K562 (cell line): ENCODE results near the gene EML5. TPM values are rescaled to one million over a fixed set of nuclear protein-coding genes. Genes with fewer than 3 reads are reported as not detected.

ENCODE experiments used
- BRF1 ChIP-seq: IDR thresholded peaks from 3 replicates; pipeline ENCODE4 v1.6.1; 2011; ENCODE audit warnings: borderline replicate concordance, mild to moderate bottlenecking; ENCODE audit not compliant: insufficient read length; ENCODE audit errors: extremely low read depth
- CCAR2 ChIP-seq: fragments of 200-400 bp; formaldehyde crosslinking; IDR thresholded peaks from 2 replicates; pipeline ENCODE4 v1.6.1; 2017; ENCODE audit warnings: mild to moderate bottlenecking, low read depth, low read length
- CHD4 ChIP-seq: fragments of 200-600 bp; sonication (generic); IDR thresholded peaks from 3 replicates; pipeline ENCODE4 v1.6.1; 2012; ENCODE audit warnings: low read depth, mild to moderate bottlenecking, mixed read lengths, low read length, inconsistent platforms; ENCODE audit not compliant: insufficient read depth, insufficient replicate concordance, poor library complexity, severe bottlenecking
- CREB1 ChIP-seq, 2 experiments: sonication (generic) in 1 of 2; formaldehyde crosslinking in 1 of 2; IDR thresholded peaks; 2 replicates each; pipeline versions ENCODE4 v1.6.1 to v1.8.0; 2012 to 2022; ENCODE audit warnings: inconsistent platforms in 1 of 2, mild to moderate bottlenecking in 1 of 2, missing genetic modification reagents in 1 of 2, moderate library complexity in 1 of 2
- FOXM1 ChIP-seq, 2 experiments: fragments of 450-650 bp in 1 of 2; sonication (generic) in 1 of 2; formaldehyde crosslinking in 1 of 2; IDR thresholded peaks; 2 replicates each; pipeline versions ENCODE4 v1.6.1 to v1.9.0; 2017 to 2022; ENCODE audit warnings: low read depth in 2 of 2, mild to moderate bottlenecking in 2 of 2, missing genetic modification reagents in 1 of 2, moderate library complexity in 1 of 2
- GABPB2 ChIP-seq: fragments of 250-450 bp; sonication (Bioruptor Pico); conservative IDR thresholded peaks from 2 replicates; pipeline ENCODE4 v1.5.1; 2021; ENCODE audit warnings: mild to moderate bottlenecking
- HCFC1 ChIP-seq: IDR thresholded peaks from 2 replicates; pipeline ENCODE4 v1.6.1; 2012; ENCODE audit warnings: low read depth, low read length, improper control_type of control experiment
- HDAC3 ChIP-seq: fragments of 450-650 bp; IDR thresholded peaks from 2 replicates; pipeline ENCODE4 v1.6.1; 2018; ENCODE audit warnings: borderline replicate concordance, mild to moderate bottlenecking, moderate library complexity; ENCODE audit not compliant: partially characterized antibody
- KLF1 ChIP-seq: fragments of 450-650 bp; IDR thresholded peaks from 2 replicates; pipeline ENCODE4 v1.6.1; 2016; ENCODE audit warnings: missing genetic modification characterization, missing compliant biosample characterization
- MEF2D ChIP-seq: conservative IDR thresholded peaks from 2 replicates; pipeline ENCODE4 v1.6.1; 2016; ENCODE audit warnings: low read depth, missing genetic modification characterization, missing compliant biosample characterization
- MTA3 ChIP-seq: fragments of 450-650 bp; formaldehyde crosslinking; IDR thresholded peaks from 2 replicates; pipeline ENCODE4 v1.6.1; 2017; ENCODE audit warnings: mild to moderate bottlenecking, borderline replicate concordance
- POLR2A ChIP-seq: fragments of 450-650 bp; conservative IDR thresholded peaks from 2 replicates; pipeline ENCODE4 v1.6.1; 2016
- POLR2G ChIP-seq: fragments of 200-400 bp; formaldehyde crosslinking; IDR thresholded peaks from 2 replicates; pipeline ENCODE4 v1.6.1; 2017; ENCODE audit warnings: low read depth, mild to moderate bottlenecking, antibody characterized with exemption, low read length, moderate library complexity
- RREB1 ChIP-seq: fragments of 250-450 bp; sonication (Bioruptor Pico); IDR thresholded peaks from 2 replicates; pipeline ENCODE4 v1.4.0; 2020
- SMARCA5 ChIP-seq: fragments of 450-650 bp; IDR thresholded peaks from 2 replicates; pipeline ENCODE4 v1.6.1; 2016
- SMC3 ChIP-seq: conservative IDR thresholded peaks from 2 replicates; pipeline ENCODE4 v1.6.1; 2011; ENCODE audit warnings: low read depth, low read length, improper control_type of control experiment; ENCODE audit not compliant: insufficient read depth
- STAT5A ChIP-seq: IDR thresholded peaks from 2 replicates; pipeline ENCODE4 v1.6.1; 2012; ENCODE audit warnings: low read length, inconsistent platforms, borderline replicate concordance
- ZNF143 ChIP-seq: sonication (generic); formaldehyde crosslinking; IDR thresholded peaks from 2 replicates; pipeline ENCODE4 v1.9.0; 2022; ENCODE audit warnings: mild to moderate bottlenecking, missing genetic modification reagents
- ZNF165 ChIP-seq: fragments of 250-450 bp; sonication (Bioruptor Pico); IDR thresholded peaks from 2 replicates; pipeline ENCODE4 v1.4.0; 2020; ENCODE audit warnings: borderline replicate concordance
- ZNF830 ChIP-seq: fragments of 250-450 bp; sonication (Bioruptor Pico); IDR thresholded peaks from 2 replicates; pipeline ENCODE4 v1.5.0; 2021; ENCODE audit warnings: mild to moderate bottlenecking
- polyA plus RNA-seq, 8 experiments: library from polyadenylated mRNA; depleted of rRNA in 4 of 8; stranded (reverse) in 5 of 8; unstranded in 3 of 8; fragments of >200 nt; fragmentation: Nextera tagmentation in 2 of 8; fragmentation: Illumina TruSeq in 1 of 8; extraction: Ambion mirVana in 2 of 8; extraction: Trizol in 1 of 8; gene quantifications; 2 replicates each; pipeline versions ENCODE4 v1.2.1 to v1.2.3, GENCODE V29; 2011 to 2014; ENCODE audit warnings: inconsistent platforms in 1 of 8, missing spikeins in 1 of 8
- total RNA-seq, 7 experiments: library from RNA; depleted of rRNA in 6 of 7; stranded (reverse); fragments of >200 nt in 6 of 7; fragmentation: Illumina TruSeq in 2 of 7; extraction: Trizol in 2 of 7; gene quantifications; 2 replicates each; pipeline versions ENCODE4 v1.2.1 to v1.2.3, GENCODE V29; 2011 to 2021; ENCODE audit warnings: low replicate concordance in 1 of 7
- TF ChIP-seq, protein P1 (sequence below): sonication (generic); formaldehyde crosslinking; IDR thresholded peaks from 2 replicates; pipeline ENCODE4 v1.8.1; 2023; ENCODE audit warnings: mild to moderate bottlenecking, missing genetic modification reagents

The EML5 gene
- total and polyA plus RNA-seq, 9 of the 15 experiments (the other 6 are each of a cell fraction or from before 2014, with no cell fraction given) = 0.06 to 0.34 (median 0.22) TPM

- TF ChIP-seq CCAR2 (no peak), MEF2D (tag) (no peak), ZNF143 (CRISPR knock-in tag) (no peak), RREB1 (CRISPR knock-in tag) (no peak), BRF1 (no peak), POLR2A (peak; percentile 81), SMC3 (no peak), ZNF830 (no peak), HCFC1 (0 out of 2 replicates have a peak, but pooled peaks have one; percentile 7), CREB1 (IDR thresholded peaks at IDR 0.05) (no peak), CREB1 (CRISPR knock-in tag; IDR thresholded peaks at IDR 0.05) (peak; percentile 64; the same call in 1 of the 2 replicates), MTA3 (0 out of 2 replicates have a peak, but pooled peaks have one; percentile 24), HDAC3 (no peak), ZNF165 (CRISPR knock-in tag) (no peak), CHD4 (no peak), SMARCA5 (no peak), POLR2G (peak; percentile 91), KLF1 (0 out of 2 replicates have a peak, but pooled peaks have one; percentile 40), GABPB2 (CRISPR knock-in tag) (no peak), STAT5A (no peak), FOXM1 (IDR thresholded peaks at IDR 0.05; ENCODE audit: low read depth) (no peak), FOXM1 (CRISPR knock-in tag; IDR thresholded peaks at IDR 0.05; ENCODE audit: low read depth) (no peak)
- TF ChIP-seq, protein P1, sequence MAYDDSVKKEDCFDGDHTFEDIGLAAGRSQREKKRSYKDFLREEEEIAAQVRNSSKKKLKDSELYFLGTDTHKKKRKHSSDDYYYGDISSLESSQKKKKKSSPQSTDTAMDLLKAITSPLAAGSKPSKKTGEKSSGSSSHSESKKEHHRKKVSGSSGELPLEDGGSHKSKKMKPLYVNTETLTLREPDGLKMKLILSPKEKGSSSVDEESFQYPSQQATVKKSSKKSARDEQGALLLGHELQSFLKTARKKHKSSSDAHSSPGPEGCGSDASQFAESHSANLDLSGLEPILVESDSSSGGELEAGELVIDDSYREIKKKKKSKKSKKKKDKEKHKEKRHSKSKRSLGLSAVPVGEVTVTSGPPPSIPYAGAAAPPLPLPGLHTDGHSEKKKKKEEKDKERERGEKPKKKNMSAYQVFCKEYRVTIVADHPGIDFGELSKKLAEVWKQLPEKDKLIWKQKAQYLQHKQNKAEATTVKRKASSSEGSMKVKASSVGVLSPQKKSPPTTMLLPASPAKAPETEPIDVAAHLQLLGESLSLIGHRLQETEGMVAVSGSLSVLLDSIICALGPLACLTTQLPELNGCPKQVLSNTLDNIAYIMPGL = no peak
These were observed 31.7 kb upstream of the EML5 start, which contains the start of gene TTC8 (continued) for GRCh38 chr14:88824314-88825077.
